HG03135 (cell line): ENCODE data around the gene CACNA1C.

ENCODE experiments used
- ATAC-seq: cut with Tn5 transposase; IDR thresholded peaks from one replicate; pipeline ENCODE4 v1.9.1; 2021; ENCODE audit warnings: mild to moderate bottlenecking, moderate library complexity; ENCODE audit not compliant: unreplicated experiment

CACNA1C gene

GRCh38 chr12:2533036-2533435 is 480.2 kb downstream of the CACNA1C start:
- ATAC-seq, result no peak

GRCh38 chr12:2535583-2536204 is 482.9 kb downstream of the CACNA1C start:
- no peak for ATAC-seq

GRCh38 chr12:2536724-2537123 is 483.9 kb downstream of the CACNA1C start:
- ATAC-seq, result no peak

- no peak for ATAC-seq
These were observed 485.2 kb downstream of the CACNA1C start for GRCh38 chr12:2537868-2538541.

GRCh38 chr12:2539938-2540337 is 487.2 kb downstream of the CACNA1C start:
- ATAC-seq, result no peak

- no peak for ATAC-seq
These were observed 487.8 kb downstream of the CACNA1C start for GRCh38 chr12:2540535-2540941.

GRCh38 chr12:2541631-2542204 is 488.9 kb downstream of the CACNA1C start:
- ATAC-seq, result no peak

GRCh38 chr12:2543801-2544200 is 491.0 kb downstream of the CACNA1C start:
- no peak for ATAC-seq

- ATAC-seq, result no peak
These were observed 491.4 kb downstream of the CACNA1C start for GRCh38 chr12:2544230-2544629.

GRCh38 chr12:2547273-2548044 is 494.7 kb downstream of the CACNA1C start:
- no peak for ATAC-seq

GRCh38 chr12:2548081-2548480 is 495.3 kb downstream of the CACNA1C start:
- ATAC-seq, result no peak

GRCh38 chr12:2550561-2551411 is 498.0 kb downstream of the CACNA1C start:
- no peak for ATAC-seq

- ATAC-seq, result no peak
These were observed 498.7 kb downstream of the CACNA1C start for GRCh38 chr12:2551412-2551900.

GRCh38 chr12:2552000-2552756 is 499.4 kb downstream of the CACNA1C start:
- no peak for ATAC-seq

GRCh38 chr12:2553388-2554126 is 500.8 kb downstream of the CACNA1C start:
- no peak for ATAC-seq

- ATAC-seq, result no peak
These were observed 502.8 kb downstream of the CACNA1C start for GRCh38 chr12:2555487-2556082.

- ATAC-seq, result no peak
These were observed 504.8 kb downstream of the CACNA1C start for GRCh38 chr12:2557597-2557996.

- ATAC-seq, result no peak
These were observed 507.1 kb downstream of the CACNA1C start for GRCh38 chr12:2559931-2560330.

- ATAC-seq, result no peak
These were observed 507.6 kb downstream of the CACNA1C start for GRCh38 chr12:2560356-2560755.
